ENCODE results near the gene DMRT2.

The DMRT2 gene

DNA sequence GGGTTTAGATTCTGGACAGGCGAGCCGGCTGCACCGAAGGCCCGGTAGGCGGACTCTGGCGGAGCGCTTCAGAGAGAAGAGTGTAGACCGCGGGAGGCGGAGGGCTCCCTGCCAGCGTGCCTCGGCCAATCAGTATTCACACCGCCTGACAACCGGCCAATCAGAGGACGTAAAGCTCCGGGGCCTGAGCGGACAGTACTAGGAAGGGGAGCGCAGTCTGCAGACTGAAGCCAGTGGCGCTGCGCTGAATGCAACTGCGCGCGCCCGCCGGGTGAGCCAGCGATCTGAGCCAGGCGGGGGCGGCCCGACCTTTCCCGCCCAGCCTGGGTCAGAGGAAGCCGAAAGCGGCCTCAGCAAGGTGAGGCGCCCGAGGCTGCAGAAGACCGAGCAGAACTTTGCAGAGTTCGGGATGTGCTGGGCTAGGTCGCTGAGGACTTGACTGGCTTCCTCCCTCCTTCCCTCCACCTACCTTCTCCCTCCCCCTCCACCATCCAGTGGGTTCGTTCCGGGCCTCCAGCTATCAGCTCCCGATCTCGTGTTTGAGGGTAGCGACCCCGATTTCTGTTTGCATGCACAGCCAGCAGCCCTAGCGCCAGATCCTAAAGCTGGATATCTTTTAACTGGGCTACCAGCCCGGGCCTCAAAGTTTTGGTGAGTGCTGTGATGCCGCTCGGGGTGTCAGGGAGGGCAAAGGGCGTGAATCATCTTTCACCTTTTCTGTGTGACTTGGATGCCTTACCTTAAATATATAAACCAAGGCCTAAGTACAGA is at the start of gene DMRT2:
TSS of gene DMRT2 (plus strand) at position 233 of the 771 bp plus-strand sequence. CDS start 1,257 bp downstream, outside the sequence.
- DNase-seq (ENCODE audit: low spot score): peak; percentile 75
- TF ChIP-seq CTCF (IDR thresholded peaks at IDR 0.05; ENCODE audit: borderline replicate concordance, control extremely low read depth, extremely low read depth, insufficient read depth, missing control alignments): no peak
- in situ Hi-C loops (cut with MboI; ENCODE audit: low sequenced_read_pairs, unreplicated experiment): no loop called here

- TF ChIP-seq CTCF (IDR thresholded peaks at IDR 0.05; ENCODE audit: borderline replicate concordance, control extremely low read depth, extremely low read depth, insufficient read depth, missing control alignments): no peak
- in situ Hi-C loops (cut with MboI; ENCODE audit: low sequenced_read_pairs, unreplicated experiment): loop anchor here (10.0 kb wide), 1 partner anchor 387 kb away; no protein-coding TSS in a partner anchor
- no peak for DNase-seq (ENCODE audit: low spot score)
These were observed 48.3 kb upstream of the DMRT2 start for GRCh38 chr9:1001838-1002237.

DNA sequence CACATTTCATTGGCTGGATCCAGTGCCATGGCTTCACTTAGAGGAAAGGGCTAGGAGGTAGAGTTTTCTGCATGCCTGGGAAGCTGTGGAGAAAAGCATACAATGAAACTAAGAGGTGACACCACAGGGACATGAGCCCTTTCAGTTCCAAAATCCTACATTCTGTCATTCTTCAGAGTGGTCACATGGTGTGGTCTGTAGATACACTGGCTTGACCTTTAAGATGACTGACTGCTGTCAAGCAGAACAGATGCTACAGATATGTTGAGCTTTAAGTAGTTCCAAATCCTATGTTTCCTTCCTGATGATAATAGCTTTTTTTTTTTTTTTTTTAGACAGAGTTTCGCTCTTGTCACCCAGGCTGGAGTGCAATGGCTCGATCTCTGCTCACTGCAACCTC is 47.5 kb upstream of the DMRT2 start:
- in situ Hi-C loops (cut with MboI; ENCODE audit: low sequenced_read_pairs, unreplicated experiment): loop anchor here (10.0 kb wide), 1 partner anchor 388 kb away; no protein-coding TSS in a partner anchor
- TF ChIP-seq CTCF (IDR thresholded peaks at IDR 0.05; ENCODE audit: borderline replicate concordance, control extremely low read depth, extremely low read depth, insufficient read depth, missing control alignments): no peak
- no peak for DNase-seq (ENCODE audit: low spot score)

- TF ChIP-seq CTCF (IDR thresholded peaks at IDR 0.05; ENCODE audit: borderline replicate concordance, control extremely low read depth, extremely low read depth, insufficient read depth, missing control alignments): peak; percentile 46
- peak; percentile 60 for DNase-seq (ENCODE audit: low spot score)
- in situ Hi-C loops (cut with MboI; ENCODE audit: low sequenced_read_pairs, unreplicated experiment): loop anchor here (10.0 kb wide), 1 partner anchor 390 kb away; no protein-coding TSS in a partner anchor
These were observed 45.0 kb upstream of the DMRT2 start for GRCh38 chr9:1005043-1005667.

DNA sequence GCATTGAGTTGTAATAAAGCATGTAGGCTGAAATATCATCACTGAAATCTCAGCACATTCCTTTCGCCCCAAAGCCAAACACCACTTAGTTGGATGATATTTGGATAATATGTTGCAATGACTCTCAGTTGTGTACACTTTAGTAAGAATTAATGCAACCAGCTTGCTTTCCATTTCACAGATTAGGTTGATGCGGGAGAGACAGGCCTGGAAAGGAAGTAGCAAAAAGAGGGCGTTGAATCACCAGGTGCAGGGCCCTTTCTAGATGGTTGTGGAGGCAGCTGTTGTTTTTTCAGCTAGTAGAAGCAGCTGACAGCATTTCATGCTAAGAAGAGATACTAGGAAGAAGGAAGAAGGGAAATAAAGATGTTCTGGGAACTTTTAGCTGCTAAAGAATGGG is 42.8 kb upstream of the DMRT2 start:
- in situ Hi-C loops (cut with MboI; ENCODE audit: low sequenced_read_pairs, unreplicated experiment): loop anchor here (10.0 kb wide), 1 partner anchor 393 kb away; no protein-coding TSS in a partner anchor
- no peak for DNase-seq (ENCODE audit: low spot score)

More for the DNA sequence above, 42.8 kb upstream of the DMRT2 start:
- no peak for TF ChIP-seq CTCF (IDR thresholded peaks at IDR 0.05; ENCODE audit: borderline replicate concordance, control extremely low read depth, extremely low read depth, insufficient read depth, missing control alignments)

All from GM13976 (cell line).